ENCODE data around the gene STARD5. TPM values are rescaled to one million over a fixed set of nuclear protein-coding genes. Genes with fewer than 3 reads are reported as not detected.

The STARD5 gene
- total and polyA plus RNA-seq, 4 donors = 1.1 to 47.0 (median 35.7) TPM

DNA sequence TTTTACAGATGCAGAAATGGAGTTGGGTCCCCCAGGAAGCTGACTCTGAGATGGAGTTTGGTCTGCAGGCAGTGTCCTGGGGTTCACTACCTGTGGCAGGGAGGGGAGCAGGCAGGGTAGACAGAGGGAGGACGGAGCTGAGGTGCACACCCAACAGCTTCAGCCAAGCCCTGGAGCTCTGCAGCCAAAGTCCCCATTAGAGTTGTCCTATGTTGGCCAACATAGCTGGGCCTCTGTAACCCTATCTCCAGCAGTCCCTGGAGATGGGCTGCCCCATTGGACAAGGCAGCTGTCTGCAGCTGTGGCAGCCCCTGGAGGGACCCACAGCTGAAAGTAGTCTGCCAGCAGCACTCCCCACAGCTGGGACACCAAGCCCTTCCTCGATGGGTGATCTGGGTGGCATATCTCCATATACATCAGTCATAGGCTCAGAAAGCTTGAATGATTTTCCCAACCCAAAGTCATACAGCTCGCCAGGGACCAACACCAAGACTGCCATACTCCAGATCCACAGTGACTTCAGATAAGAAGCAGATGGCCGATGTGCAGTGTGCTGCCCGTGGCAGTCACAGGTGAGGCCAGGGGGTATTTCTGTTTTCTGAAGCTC lies 31.9 kb downstream of the STARD5 start (continued):
- TF ChIP-seq, protein P1, sequence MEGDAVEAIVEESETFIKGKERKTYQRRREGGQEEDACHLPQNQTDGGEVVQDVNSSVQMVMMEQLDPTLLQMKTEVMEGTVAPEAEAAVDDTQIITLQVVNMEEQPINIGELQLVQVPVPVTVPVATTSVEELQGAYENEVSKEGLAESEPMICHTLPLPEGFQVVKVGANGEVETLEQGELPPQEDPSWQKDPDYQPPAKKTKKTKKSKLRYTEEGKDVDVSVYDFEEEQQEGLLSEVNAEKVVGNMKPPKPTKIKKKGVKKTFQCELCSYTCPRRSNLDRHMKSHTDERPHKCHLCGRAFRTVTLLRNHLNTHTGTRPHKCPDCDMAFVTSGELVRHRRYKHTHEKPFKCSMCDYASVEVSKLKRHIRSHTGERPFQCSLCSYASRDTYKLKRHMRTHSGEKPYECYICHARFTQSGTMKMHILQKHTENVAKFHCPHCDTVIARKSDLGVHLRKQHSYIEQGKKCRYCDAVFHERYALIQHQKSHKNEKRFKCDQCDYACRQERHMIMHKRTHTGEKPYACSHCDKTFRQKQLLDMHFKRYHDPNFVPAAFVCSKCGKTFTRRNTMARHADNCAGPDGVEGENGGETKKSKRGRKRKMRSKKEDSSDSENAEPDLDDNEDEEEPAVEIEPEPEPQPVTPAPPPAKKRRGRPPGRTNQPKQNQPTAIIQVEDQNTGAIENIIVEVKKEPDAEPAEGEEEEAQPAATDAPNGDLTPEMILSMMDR (IDR thresholded peaks at IDR 0.05; ENCODE audit: low read depth, low read length, missing input control) = no peak

DNA sequence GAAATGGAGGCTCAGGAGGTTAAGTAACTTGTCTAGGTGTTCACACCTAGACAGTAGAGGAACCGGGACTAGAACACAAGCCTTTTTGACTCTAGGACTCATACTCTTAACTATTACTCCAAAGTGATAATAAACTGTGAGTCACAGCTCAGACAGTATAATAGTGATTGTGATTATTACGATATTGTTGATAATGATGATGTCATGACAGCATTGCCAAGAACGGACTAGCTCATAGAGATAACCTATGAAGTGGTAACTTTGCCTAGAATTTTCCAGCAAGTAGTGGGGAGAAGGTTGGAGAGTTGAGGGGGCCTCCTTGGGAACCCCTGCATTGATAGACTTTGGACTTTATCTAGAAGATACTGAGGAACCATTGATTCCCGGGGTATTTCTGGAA lies 34.0 kb downstream of the STARD5 start:
- Histone ChIP-seq H3K9ac (ENCODE audit: low read depth in 1 of 2, low read length in 2 of 2) (no peak overlapping the region), H3K9me3 (ENCODE audit: control insufficient read depth in 4 of 4, low read length in 3 of 4) (no peaks in the 10 kb centered on the region), H3K36me3 (ENCODE audit: control insufficient read depth in 4 of 4, insufficient read depth in 3 of 4, low read depth in 1 of 4, low read length in 3 of 4) (no peaks in the 10 kb centered on the region), H3K4me3 (ENCODE audit: low read depth in 1 of 3, low read length in 3 of 3) (no peak overlapping the region), H3K4me1 (ENCODE audit: control insufficient read depth in 4 of 4, insufficient read depth in 4 of 4, low read length in 3 of 4) (no peaks in the 10 kb centered on the region), H3K27me3 (ENCODE audit: control insufficient read depth in 4 of 4, insufficient read depth in 4 of 4, low read length in 3 of 4) (no peaks in the 10 kb centered on the region), H3K27ac (ENCODE audit: low read depth in 1 of 2, low read length in 2 of 2) (no peak overlapping the region)
- DNase-seq (ENCODE audit: low spot score) = no peak
- TF ChIP-seq FOXA1 (IDR thresholded peaks at IDR 0.05) (no peak), RAD21 (IDR thresholded peaks at IDR 0.05) (no peak), TAF1 (conservative IDR thresholded peaks at IDR 0.05) (no peak), NR2F2 (IDR thresholded peaks at IDR 0.05) (no peak)
- TF ChIP-seq, protein P1 (IDR thresholded peaks at IDR 0.05; ENCODE audit: low read depth, low read length, missing input control) = no peak
- TF ChIP-seq, protein P2, sequence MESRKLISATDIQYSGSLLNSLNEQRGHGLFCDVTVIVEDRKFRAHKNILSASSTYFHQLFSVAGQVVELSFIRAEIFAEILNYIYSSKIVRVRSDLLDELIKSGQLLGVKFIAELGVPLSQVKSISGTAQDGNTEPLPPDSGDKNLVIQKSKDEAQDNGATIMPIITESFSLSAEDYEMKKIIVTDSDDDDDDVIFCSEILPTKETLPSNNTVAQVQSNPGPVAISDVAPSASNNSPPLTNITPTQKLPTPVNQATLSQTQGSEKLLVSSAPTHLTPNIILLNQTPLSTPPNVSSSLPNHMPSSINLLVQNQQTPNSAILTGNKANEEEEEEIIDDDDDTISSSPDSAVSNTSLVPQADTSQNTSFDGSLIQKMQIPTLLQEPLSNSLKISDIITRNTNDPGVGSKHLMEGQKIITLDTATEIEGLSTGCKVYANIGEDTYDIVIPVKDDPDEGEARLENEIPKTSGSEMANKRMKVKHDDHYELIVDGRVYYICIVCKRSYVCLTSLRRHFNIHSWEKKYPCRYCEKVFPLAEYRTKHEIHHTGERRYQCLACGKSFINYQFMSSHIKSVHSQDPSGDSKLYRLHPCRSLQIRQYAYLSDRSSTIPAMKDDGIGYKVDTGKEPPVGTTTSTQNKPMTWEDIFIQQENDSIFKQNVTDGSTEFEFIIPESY (IDR thresholded peaks at IDR 0.05) = no peak
- 94% methylated on average over 4 of the region's 4 CpGs for WGBS

DNA sequence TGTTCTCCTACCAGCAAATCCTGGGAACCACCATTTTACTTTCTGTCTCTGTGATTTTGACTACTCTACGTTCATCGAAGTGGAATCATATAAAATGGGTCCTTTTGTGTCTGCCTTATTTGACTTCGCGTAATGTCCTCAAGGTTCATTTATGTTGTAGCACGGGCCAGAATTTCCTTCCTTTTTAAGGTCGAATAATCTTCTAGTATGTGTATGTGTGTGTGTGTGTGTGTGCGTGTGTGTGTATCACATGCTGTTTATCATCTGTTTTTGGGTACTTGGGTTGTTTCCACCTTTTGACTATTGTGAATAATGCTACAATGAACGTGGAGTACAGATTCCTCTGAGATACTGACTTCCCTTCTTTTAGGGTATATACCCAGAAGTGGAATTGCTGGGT lies 35.3 kb downstream of the STARD5 start:
- no peak for DNase-seq (ENCODE audit: low spot score)
- Histone ChIP-seq H3K9me3 (ENCODE audit: control insufficient read depth in 4 of 4, low read length in 3 of 4) (no peaks in the 10 kb centered on the region), H3K27ac (ENCODE audit: low read depth in 1 of 2, low read length in 2 of 2) (no peak overlapping the region), H3K36me3 (ENCODE audit: control insufficient read depth in 4 of 4, insufficient read depth in 3 of 4, low read depth in 1 of 4, low read length in 3 of 4) (no peaks in the 10 kb centered on the region), H3K9ac (ENCODE audit: low read depth in 1 of 2, low read length in 2 of 2) (no peak overlapping the region), H3K4me1 (ENCODE audit: control insufficient read depth in 4 of 4, insufficient read depth in 4 of 4, low read length in 3 of 4) (no peaks in the 10 kb centered on the region), H3K27me3 (ENCODE audit: control insufficient read depth in 4 of 4, insufficient read depth in 4 of 4, low read length in 3 of 4) (no peaks in the 10 kb centered on the region), H3K4me3 (ENCODE audit: low read depth in 1 of 3, low read length in 3 of 3) (no peak overlapping the region)
- 87% methylated on average over 8 of the region's 8 CpGs for WGBS
- no peak for TF ChIP-seq RXRA (IDR thresholded peaks at IDR 0.05)
- TF ChIP-seq, protein P3, sequence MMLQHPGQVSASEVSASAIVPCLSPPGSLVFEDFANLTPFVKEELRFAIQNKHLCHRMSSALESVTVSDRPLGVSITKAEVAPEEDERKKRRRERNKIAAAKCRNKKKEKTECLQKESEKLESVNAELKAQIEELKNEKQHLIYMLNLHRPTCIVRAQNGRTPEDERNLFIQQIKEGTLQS (IDR thresholded peaks at IDR 0.05) = no peak
- no peak for TF ChIP-seq NR2F2 (IDR thresholded peaks at IDR 0.05)
- TF ChIP-seq RAD21 (IDR thresholded peaks at IDR 0.05) = no peak
- no peak for TF ChIP-seq FOXA1 (IDR thresholded peaks at IDR 0.05)
- TF ChIP-seq YY1 (IDR thresholded peaks at IDR 0.05) = no peak
- TF ChIP-seq GABPA (IDR thresholded peaks at IDR 0.05 in 1 of 2, conservative IDR thresholded peaks at IDR 0.05 in 1 of 2) = no peak
- TF ChIP-seq, protein P1 (IDR thresholded peaks at IDR 0.05; ENCODE audit: low read depth, low read length, missing input control) = no peak
- no peak for TF ChIP-seq HNF4G (IDR thresholded peaks at IDR 0.05)
- TF ChIP-seq, protein P4, sequence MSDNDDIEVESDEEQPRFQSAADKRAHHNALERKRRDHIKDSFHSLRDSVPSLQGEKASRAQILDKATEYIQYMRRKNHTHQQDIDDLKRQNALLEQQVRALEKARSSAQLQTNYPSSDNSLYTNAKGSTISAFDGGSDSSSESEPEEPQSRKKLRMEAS (IDR thresholded peaks at IDR 0.05) = no peak
- TF ChIP-seq, protein P5, sequence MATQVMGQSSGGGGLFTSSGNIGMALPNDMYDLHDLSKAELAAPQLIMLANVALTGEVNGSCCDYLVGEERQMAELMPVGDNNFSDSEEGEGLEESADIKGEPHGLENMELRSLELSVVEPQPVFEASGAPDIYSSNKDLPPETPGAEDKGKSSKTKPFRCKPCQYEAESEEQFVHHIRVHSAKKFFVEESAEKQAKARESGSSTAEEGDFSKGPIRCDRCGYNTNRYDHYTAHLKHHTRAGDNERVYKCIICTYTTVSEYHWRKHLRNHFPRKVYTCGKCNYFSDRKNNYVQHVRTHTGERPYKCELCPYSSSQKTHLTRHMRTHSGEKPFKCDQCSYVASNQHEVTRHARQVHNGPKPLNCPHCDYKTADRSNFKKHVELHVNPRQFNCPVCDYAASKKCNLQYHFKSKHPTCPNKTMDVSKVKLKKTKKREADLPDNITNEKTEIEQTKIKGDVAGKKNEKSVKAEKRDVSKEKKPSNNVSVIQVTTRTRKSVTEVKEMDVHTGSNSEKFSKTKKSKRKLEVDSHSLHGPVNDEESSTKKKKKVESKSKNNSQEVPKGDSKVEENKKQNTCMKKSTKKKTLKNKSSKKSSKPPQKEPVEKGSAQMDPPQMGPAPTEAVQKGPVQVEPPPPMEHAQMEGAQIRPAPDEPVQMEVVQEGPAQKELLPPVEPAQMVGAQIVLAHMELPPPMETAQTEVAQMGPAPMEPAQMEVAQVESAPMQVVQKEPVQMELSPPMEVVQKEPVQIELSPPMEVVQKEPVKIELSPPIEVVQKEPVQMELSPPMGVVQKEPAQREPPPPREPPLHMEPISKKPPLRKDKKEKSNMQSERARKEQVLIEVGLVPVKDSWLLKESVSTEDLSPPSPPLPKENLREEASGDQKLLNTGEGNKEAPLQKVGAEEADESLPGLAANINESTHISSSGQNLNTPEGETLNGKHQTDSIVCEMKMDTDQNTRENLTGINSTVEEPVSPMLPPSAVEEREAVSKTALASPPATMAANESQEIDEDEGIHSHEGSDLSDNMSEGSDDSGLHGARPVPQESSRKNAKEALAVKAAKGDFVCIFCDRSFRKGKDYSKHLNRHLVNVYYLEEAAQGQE (IDR thresholded peaks at IDR 0.05) = no peak
- TF ChIP-seq SP1 (IDR thresholded peaks at IDR 0.05) = no peak
- no peak for TF ChIP-seq HNF4A (conservative IDR thresholded peaks at IDR 0.05)
- TF ChIP-seq FOXA2 (IDR thresholded peaks at IDR 0.05) = no peak
- no peak for TF ChIP-seq TAF1 (conservative IDR thresholded peaks at IDR 0.05)
